ENCODE data around the gene RAB7B. TPM values are rescaled to one million over a fixed set of nuclear protein-coding genes. Genes with fewer than 3 reads are reported as not detected.

Gene RAB7B
- total and polyA plus RNA-seq, 2 experiments from 2014 or later = 4.5 to 22.6 TPM

DNA sequence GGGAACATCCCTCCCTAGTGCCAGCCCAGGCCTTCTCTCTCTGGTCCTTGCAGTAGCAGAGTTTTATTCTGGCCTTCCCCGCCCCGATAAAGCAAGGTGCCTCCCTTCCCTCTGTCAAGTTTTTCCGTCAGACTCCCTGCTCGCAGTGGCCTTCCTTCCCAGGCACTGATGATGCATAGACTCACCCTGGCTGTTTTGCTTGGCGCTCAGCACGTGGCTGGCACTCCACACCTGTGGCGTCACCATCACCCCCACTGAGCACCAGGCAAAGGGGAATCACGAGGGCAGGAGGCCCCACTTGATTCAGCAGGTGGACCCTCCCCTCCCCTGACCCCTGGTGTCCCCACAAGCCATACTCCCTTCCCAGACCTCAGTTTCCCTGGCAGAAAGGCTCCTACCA, 67.3 kb downstream of the RAB7B start:
- Histone ChIP-seq H3K4me2 (no peak overlapping the region), H3K9me3 (ENCODE audit: low read depth) (no peaks in the 10 kb centered on the region), H3K4me3 (no peak overlapping the region), H3K27ac (no peak overlapping the region), H2AFZ (no peak overlapping the region), H3K79me2 (no peaks in the 10 kb centered on the region), H3K9me2 (replicated peaks; ENCODE audit: insufficient read depth) (no peaks in the 10 kb centered on the region), H3K36me3 (replicated peaks; ENCODE audit: insufficient read depth, low read depth) (no peaks in the 10 kb centered on the region), H3K27me3 (no peaks in the 10 kb centered on the region), H4K20me1 (ENCODE audit: insufficient read depth, poor library complexity, severe bottlenecking) (no peaks in the 10 kb centered on the region), H3K4me1 (ENCODE audit: insufficient read depth) (peaks cover 12% of the 10 kb centered on the region)
- DNase-seq (ENCODE audit: low spot score) = no peak
- 89% methylated on average over 8 of the region's 8 CpGs for WGBS (ENCODE audit: low lambda C conversion rate, missing lambda C conversion rate)
- TF ChIP-seq EZH2 (IDR thresholded peaks at IDR 0.05; ENCODE audit: borderline replicate concordance) (no peak), EZH2phosphoT487 (IDR thresholded peaks at IDR 0.05; ENCODE audit: low read depth, severe bottlenecking, unreplicated experiment) (no peak)
- TF ChIP-seq, protein P1, sequence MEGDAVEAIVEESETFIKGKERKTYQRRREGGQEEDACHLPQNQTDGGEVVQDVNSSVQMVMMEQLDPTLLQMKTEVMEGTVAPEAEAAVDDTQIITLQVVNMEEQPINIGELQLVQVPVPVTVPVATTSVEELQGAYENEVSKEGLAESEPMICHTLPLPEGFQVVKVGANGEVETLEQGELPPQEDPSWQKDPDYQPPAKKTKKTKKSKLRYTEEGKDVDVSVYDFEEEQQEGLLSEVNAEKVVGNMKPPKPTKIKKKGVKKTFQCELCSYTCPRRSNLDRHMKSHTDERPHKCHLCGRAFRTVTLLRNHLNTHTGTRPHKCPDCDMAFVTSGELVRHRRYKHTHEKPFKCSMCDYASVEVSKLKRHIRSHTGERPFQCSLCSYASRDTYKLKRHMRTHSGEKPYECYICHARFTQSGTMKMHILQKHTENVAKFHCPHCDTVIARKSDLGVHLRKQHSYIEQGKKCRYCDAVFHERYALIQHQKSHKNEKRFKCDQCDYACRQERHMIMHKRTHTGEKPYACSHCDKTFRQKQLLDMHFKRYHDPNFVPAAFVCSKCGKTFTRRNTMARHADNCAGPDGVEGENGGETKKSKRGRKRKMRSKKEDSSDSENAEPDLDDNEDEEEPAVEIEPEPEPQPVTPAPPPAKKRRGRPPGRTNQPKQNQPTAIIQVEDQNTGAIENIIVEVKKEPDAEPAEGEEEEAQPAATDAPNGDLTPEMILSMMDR (IDR thresholded peaks at IDR 0.05; ENCODE audit: poor library complexity) = no peak

DNA sequence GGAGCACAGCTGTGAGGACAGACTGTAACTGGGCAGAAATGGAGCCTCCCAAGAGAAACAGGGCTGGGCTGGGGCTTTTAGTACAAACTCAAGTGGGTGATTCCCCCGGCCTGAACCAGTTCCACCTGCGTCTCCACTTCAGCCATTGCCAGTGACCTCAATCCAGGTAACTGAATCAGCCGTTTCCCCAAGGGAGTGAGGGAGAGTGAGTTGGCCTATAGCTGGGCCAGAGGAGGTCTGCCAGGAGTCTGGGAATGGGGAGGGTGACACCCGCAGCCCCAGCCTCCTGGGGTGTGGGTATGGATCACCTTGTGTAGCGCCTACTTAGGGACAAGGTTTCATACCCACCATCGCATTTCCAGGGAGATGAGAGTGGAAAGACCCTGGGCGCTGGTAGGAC, 68.4 kb downstream of the RAB7B start:
- TF ChIP-seq EZH2phosphoT487 (IDR thresholded peaks at IDR 0.05; ENCODE audit: low read depth, severe bottlenecking, unreplicated experiment) (no peak), EZH2 (IDR thresholded peaks at IDR 0.05; ENCODE audit: borderline replicate concordance) (no peak)
- TF ChIP-seq, protein P1 (IDR thresholded peaks at IDR 0.05; ENCODE audit: poor library complexity) = no peak
- H4K20me1 ChIP-seq (ENCODE audit: insufficient read depth, poor library complexity, severe bottlenecking) = no peaks in the 10 kb centered on the region
- H3K9me3 ChIP-seq (ENCODE audit: low read depth) = no peaks in the 10 kb centered on the region
- peak overlapping the region; percentile 89 for H3K27ac ChIP-seq
- H3K9me2 ChIP-seq (replicated peaks; ENCODE audit: insufficient read depth) = no peaks in the 10 kb centered on the region
- no peak overlapping the region for H2AFZ ChIP-seq
- H3K4me1 ChIP-seq (ENCODE audit: insufficient read depth) = peaks cover 12% of the 10 kb centered on the region
- H3K27me3 ChIP-seq = no peaks in the 10 kb centered on the region
- 83% methylated on average over 7 of the region's 7 CpGs for WGBS (ENCODE audit: low lambda C conversion rate, missing lambda C conversion rate)
- no peak overlapping the region for H3K4me3 ChIP-seq
- H3K36me3 ChIP-seq (replicated peaks; ENCODE audit: insufficient read depth, low read depth) = no peaks in the 10 kb centered on the region
- no peak for DNase-seq (ENCODE audit: low spot score)
- no peaks in the 10 kb centered on the region for H3K79me2 ChIP-seq
- H3K4me2 ChIP-seq = no peak overlapping the region

DNA sequence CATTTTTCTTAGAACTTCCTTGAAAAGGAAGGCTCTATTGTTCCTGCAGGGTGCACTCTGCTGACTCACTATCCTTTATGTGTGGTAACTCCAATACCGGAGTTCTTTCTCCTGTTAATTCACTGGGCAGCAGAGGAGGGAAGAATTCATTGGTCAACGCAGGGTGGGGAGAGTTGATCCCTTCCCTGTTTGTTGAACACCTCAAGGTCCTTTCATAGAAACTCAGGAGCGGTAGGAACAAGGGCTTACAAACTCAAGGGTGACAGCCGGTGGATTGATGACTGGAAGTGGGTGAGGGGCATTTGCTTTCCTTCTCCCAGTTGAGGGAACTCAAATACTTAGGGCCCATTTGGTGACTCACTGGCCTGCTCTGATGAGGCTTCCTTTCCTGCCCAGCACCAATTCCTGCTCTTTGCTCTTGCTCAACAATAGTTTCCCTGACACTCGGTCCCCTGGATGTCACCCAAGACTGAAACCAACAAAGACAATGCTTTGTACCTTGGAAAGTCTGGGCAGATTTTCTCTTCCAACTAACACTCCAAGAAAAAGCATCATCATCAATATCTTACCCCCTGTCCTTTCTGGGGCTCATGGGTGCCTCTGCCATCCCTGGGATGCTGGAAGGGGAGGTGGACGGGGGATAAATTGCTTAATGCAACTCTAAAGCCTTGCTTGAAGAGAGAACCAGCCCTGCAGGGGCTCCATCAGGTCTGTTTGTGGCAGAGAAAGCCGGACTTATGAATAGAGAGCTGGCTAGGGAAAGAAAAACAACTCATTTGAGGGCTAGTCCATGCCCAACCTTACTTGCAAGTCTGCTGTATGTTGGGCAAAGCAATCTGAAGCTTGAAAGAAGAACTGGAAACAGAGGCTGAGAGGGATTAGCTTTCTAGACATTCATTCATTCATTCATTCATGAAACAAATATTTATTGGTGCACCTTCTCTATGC, 69.2 kb downstream of the RAB7B start:
- Histone ChIP-seq H3K36me3 (replicated peaks; ENCODE audit: insufficient read depth, low read depth) (no peaks in the 10 kb centered on the region), H2AFZ (no peak overlapping the region), H3K27me3 (no peaks in the 10 kb centered on the region), H3K27ac (peak overlapping the region; percentile 89), H3K9me2 (replicated peaks; ENCODE audit: insufficient read depth) (no peaks in the 10 kb centered on the region), H4K20me1 (ENCODE audit: insufficient read depth, poor library complexity, severe bottlenecking) (no peaks in the 10 kb centered on the region), H3K4me3 (no peak overlapping the region), H3K4me2 (no peak overlapping the region), H3K79me2 (no peaks in the 10 kb centered on the region), H3K9me3 (ENCODE audit: low read depth) (no peaks in the 10 kb centered on the region), H3K4me1 (ENCODE audit: insufficient read depth) (peaks cover 12% of the 10 kb centered on the region)
- 47% methylated on average over 7 of the region's 7 CpGs for WGBS (ENCODE audit: low lambda C conversion rate, missing lambda C conversion rate)
- TF ChIP-seq EZH2phosphoT487 (IDR thresholded peaks at IDR 0.05; ENCODE audit: low read depth, severe bottlenecking, unreplicated experiment) (no peak), EZH2 (IDR thresholded peaks at IDR 0.05; ENCODE audit: borderline replicate concordance) (no peak)
- TF ChIP-seq, protein P1 (IDR thresholded peaks at IDR 0.05; ENCODE audit: poor library complexity) = no peak
- DNase-seq (ENCODE audit: low spot score) = peak; percentile 71
